Gastrocnemius medialis (tissue), 4 donors: ENCODE measurements around the gene IQSEC2.

Source experiments
- CTCF ChIP-seq, 5 experiments: fragments of 450-650 bp in 3 of 5; fragments of 200-600 bp in 2 of 5; sonication (generic) in 2 of 5; IDR thresholded peaks in 4 of 5; conservative IDR thresholded peaks in 1 of 5; 1 replicate in 4 of 5; 2 replicates in 1 of 5; pipeline ENCODE4 v1.5.1; 2016 to 2019; ENCODE audit warnings: antibody characterized with exemption in 5 of 5, mild to moderate bottlenecking in 3 of 5, moderate library complexity in 3 of 5
- POLR2A ChIP-seq, 2 donors: fragments of 450-650 bp; IDR thresholded peaks; one replicate each; pipeline ENCODE4 v1.6.1; 2017; ENCODE audit warnings: antibody characterized with exemption in 2 of 2, mild to moderate bottlenecking in 2 of 2, moderate library complexity in 2 of 2

GRCh38 chrX:53294024-53294648 lies 12.8 kb upstream of the IQSEC2 start:
- TF ChIP-seq CTCF (IDR thresholded peaks at IDR 0.05 in 4 of 5, conservative IDR thresholded peaks at IDR 0.05 in 1 of 5) (no peak), POLR2A (IDR thresholded peaks at IDR 0.05) (no peak)
